Measurements from ENCODE around the gene IQGAP1.

Gene IQGAP1

GRCh38 chr15:90530250-90531051 is 142.4 kb downstream of the IQGAP1 start:
- peak; percentile 43 to 74 (median 51) for DNase-seq

GRCh38 chr15:90531147-90531546 is 143.1 kb downstream of the IQGAP1 start:
- DNase-seq, result no peak

GRCh38 chr15:90535254-90535653 is 147.2 kb downstream of the IQGAP1 start:
- no peak for DNase-seq

- DNase-seq, result no peak
Observed at GRCh38 chr15:90539789-90540188, 151.7 kb downstream of the IQGAP1 start.

- DNase-seq, result no peak
Observed at GRCh38 chr15:90540768-90541167, 152.7 kb downstream of the IQGAP1 start.

- peak in 2 of 3 donors; percentile 24 to 27 for DNase-seq
Observed at GRCh38 chr15:90545095-90545494, 157.1 kb downstream of the IQGAP1 start.

GRCh38 chr15:90547540-90547939 is 159.5 kb downstream of the IQGAP1 start:
- no peak for DNase-seq

GRCh38 chr15:90550919-90551318 is 162.9 kb downstream of the IQGAP1 start:
- peak; percentile 42 to 70 (median 44) for DNase-seq
